ENCODE measurements around the gene ADAMTS18. TPM values are rescaled to one million over a fixed set of nuclear protein-coding genes. Genes with fewer than 3 reads are reported as not detected.

ADAMTS18 gene
- total RNA-seq (2022; extraction: Qiagen RNA extraction), result 0.06 TPM in 1 of 5 replicates, not detected in the others

GRCh38 chr16:77434530-77435271, at the start of gene ADAMTS18:
Gene ADAMTS18 (minus strand): TSS chr16:77435034. CDS start chr16:77434695, 339 bp downstream.

Other genes starting within 250 kb of the ADAMTS18 start
- 22.5 to 38.9 TPM (median 34.1 TPM) in 5 replicates for gene MON1B, start 243.8 kb downstream of the ADAMTS18 start, total RNA-seq (2022; extraction: Qiagen RNA extraction)
- 3.6 to 12.7 TPM (median 7.9 TPM) in 5 replicates for gene SYCE1L, start 235.6 kb downstream of the ADAMTS18 start, total RNA-seq (2022; extraction: Qiagen RNA extraction)

Measured in A549 treated with Mapracorat at 1 μM for 4 hours (cell line).